ENCODE data around the gene SYNDIG1. TPM values are rescaled to one million over a fixed set of nuclear protein-coding genes. Genes with fewer than 3 reads are reported as not detected.

Gene SYNDIG1
- total RNA-seq, 2 experiments from 2014 or later: not detected

DNA sequence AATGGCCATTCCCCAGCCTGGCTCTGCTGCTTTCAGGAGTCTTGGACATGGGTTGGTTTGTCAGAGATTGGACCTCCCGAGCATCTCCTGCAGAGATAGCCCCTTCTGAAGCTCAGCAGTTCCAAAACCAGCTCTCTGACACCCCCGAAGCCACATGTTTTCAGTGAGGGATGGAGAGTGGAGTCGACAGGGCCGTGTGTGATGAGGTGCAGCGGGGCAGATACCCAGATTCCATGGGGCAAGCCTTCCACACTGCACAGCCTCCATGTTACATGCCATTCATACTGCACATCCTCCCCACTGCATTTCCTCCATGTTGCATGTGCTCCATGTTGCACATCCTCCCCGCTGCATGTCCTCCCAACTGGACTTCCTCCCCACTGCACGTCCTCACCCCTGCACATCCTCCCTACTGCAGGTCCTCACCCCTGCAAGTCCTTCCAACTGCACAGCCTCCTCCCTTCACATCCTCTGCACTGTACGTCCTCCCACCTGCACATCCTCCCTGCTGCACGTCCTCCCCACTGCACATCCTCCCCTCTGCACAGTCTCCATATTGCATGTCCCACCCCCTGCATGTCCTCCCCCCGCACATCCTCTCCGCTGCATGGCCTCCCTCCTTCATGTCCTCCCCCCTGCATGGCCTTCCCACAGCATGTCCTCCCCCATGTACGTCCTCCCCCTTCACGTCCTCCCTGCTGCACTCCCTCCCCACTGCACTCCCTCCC lies 112.2 kb downstream of the SYNDIG1 start:
- TF ChIP-seq, protein P1, sequence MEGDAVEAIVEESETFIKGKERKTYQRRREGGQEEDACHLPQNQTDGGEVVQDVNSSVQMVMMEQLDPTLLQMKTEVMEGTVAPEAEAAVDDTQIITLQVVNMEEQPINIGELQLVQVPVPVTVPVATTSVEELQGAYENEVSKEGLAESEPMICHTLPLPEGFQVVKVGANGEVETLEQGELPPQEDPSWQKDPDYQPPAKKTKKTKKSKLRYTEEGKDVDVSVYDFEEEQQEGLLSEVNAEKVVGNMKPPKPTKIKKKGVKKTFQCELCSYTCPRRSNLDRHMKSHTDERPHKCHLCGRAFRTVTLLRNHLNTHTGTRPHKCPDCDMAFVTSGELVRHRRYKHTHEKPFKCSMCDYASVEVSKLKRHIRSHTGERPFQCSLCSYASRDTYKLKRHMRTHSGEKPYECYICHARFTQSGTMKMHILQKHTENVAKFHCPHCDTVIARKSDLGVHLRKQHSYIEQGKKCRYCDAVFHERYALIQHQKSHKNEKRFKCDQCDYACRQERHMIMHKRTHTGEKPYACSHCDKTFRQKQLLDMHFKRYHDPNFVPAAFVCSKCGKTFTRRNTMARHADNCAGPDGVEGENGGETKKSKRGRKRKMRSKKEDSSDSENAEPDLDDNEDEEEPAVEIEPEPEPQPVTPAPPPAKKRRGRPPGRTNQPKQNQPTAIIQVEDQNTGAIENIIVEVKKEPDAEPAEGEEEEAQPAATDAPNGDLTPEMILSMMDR (conservative IDR thresholded peaks at IDR 0.05; ENCODE audit: low read length): no peak
- TF ChIP-seq EZH2phosphoT487 (IDR thresholded peaks at IDR 0.05; ENCODE audit: borderline replicate concordance, low read depth, low read length): no peak
- no peaks in the 10 kb centered on the region for H3K9me3 ChIP-seq (ENCODE audit: low read length)
- peaks cover 9% of the 10 kb centered on the region for H3K4me1 ChIP-seq (ENCODE audit: insufficient read depth, low read length, poor library complexity, severe bottlenecking)
- H3K36me3 ChIP-seq (ENCODE audit: insufficient read depth, low read length): no peaks in the 10 kb centered on the region
- no peak overlapping the region for H2AFZ ChIP-seq (ENCODE audit: low read length)
- H3K4me2 ChIP-seq (ENCODE audit: low read length): no peak overlapping the region
- BruUV-seq (replicated peaks): no TSS peak
- H3K79me2 ChIP-seq (ENCODE audit: insufficient read depth, low read depth, low read length): no peaks in the 10 kb centered on the region
- H3K4me3 ChIP-seq (ENCODE audit: low read depth, low read length, poor library complexity, severe bottlenecking): no peak overlapping the region
- no peak overlapping the region for H3K27ac ChIP-seq (ENCODE audit: low read depth, low read length, poor library complexity, severe bottlenecking)
- no peaks in the 10 kb centered on the region for H3K9me2 ChIP-seq (ENCODE audit: insufficient read depth, low read length)
- no peaks in the 10 kb centered on the region for H4K20me1 ChIP-seq (ENCODE audit: insufficient read depth, low read length)
- DNase-seq (ENCODE audit: low spot score): no peak
- CTCF ChIA-PET (ENCODE audit: unreplicated experiment): no interaction called here
- POLR2A ChIA-PET: no interaction called here
- intact Hi-C loops (cut with micrococcal nuclease; ENCODE audit: unreplicated experiment): no loop called here

GRCh38 chr20:24582373-24583168 lies 113.1 kb downstream of the SYNDIG1 start:
- no peaks in the 10 kb centered on the region for H4K20me1 ChIP-seq (ENCODE audit: insufficient read depth, low read length)
- no peaks in the 10 kb centered on the region for H3K9me3 ChIP-seq (ENCODE audit: low read length)
- POLR2A ChIA-PET: no interaction called here
- TF ChIP-seq, protein P1 (conservative IDR thresholded peaks at IDR 0.05; ENCODE audit: low read length): no peak
- no peak for TF ChIP-seq EZH2phosphoT487 (IDR thresholded peaks at IDR 0.05; ENCODE audit: borderline replicate concordance, low read depth, low read length)
- no peak overlapping the region for H3K4me2 ChIP-seq (ENCODE audit: low read length)
- H3K36me3 ChIP-seq (ENCODE audit: insufficient read depth, low read length): no peaks in the 10 kb centered on the region
- CTCF ChIA-PET (ENCODE audit: unreplicated experiment): no interaction called here
- no peaks in the 10 kb centered on the region for H3K79me2 ChIP-seq (ENCODE audit: insufficient read depth, low read depth, low read length)
- peaks cover 9% of the 10 kb centered on the region for H3K4me1 ChIP-seq (ENCODE audit: insufficient read depth, low read length, poor library complexity, severe bottlenecking)
- H3K9me2 ChIP-seq (ENCODE audit: insufficient read depth, low read length): no peaks in the 10 kb centered on the region
- no TSS peak for BruUV-seq (replicated peaks)
- no peak overlapping the region for H2AFZ ChIP-seq (ENCODE audit: low read length)
- no peak for DNase-seq (ENCODE audit: low spot score)
- H3K27ac ChIP-seq (ENCODE audit: low read depth, low read length, poor library complexity, severe bottlenecking): no peak overlapping the region
- no peak overlapping the region for H3K4me3 ChIP-seq (ENCODE audit: low read depth, low read length, poor library complexity, severe bottlenecking)
- intact Hi-C loops (cut with micrococcal nuclease; ENCODE audit: unreplicated experiment): no loop called here
